Measurements from ENCODE around the gene MFSD2B. TPM values are rescaled to one million over a fixed set of nuclear protein-coding genes. Genes with fewer than 3 reads are reported as not detected.

Gene MFSD2B
- total and polyA plus RNA-seq, 8 donors: 0.12 to 0.61 TPM; not detected in 6

GRCh38 chr2:24046930-24047702, 37.2 kb downstream of the MFSD2B start, which contains the start of gene WDCP:
TSS of gene WDCP (minus strand) at chr2:24047391. CDS start at chr2:24039494, 7,897 bp downstream.
- peak; percentile 95 to 99 for DNase-seq
- TF ChIP-seq EP300 (IDR thresholded peaks at IDR 0.05) (no peak), POLR2AphosphoS5 (IDR thresholded peaks at IDR 0.05) (peak; percentile 41 to 82 (median 77))
- Histone ChIP-seq H3K27me3 (peaks cover 0 to 8% (median 3%) of the 10 kb centered on the region in 3 donors), H3K4me3 (peak within 1 kb of the TSS; percentile 61 to 87 (median 73)), H3K9me3 (peaks cover 0 to 2% (median 0%) of the 10 kb centered on the region in 4 donors), H3K36me3 (no peaks in the 10 kb centered on the region), H3K27ac (peak within 1 kb of the TSS; percentile 70 to 85 (median 76)), H3K4me1 (peaks cover 20 to 56% (median 52%) of the 10 kb centered on the region in 4 donors)
- 0 to 1% (median 0%) methylated on average over 29 to 38 of the region's 38 CpGs for WGBS, 5 donors
- intact Hi-C loops (cut with DNase I; ENCODE audit: low total_unique reads): no loop called here

GRCh38 chr2:24047703-24048033, 37.8 kb downstream of the MFSD2B start:
- peaks cover 0 to 2% (median 0%) of the 10 kb centered on the region in 4 donors for H3K9me3 ChIP-seq
- DNase-seq: no peak
- H3K27me3 ChIP-seq: peaks cover 0 to 8% (median 3%) of the 10 kb centered on the region in 3 donors
- intact Hi-C loops (cut with DNase I; ENCODE audit: low total_unique reads): no loop called here
- WGBS, 5 donors: 38 to 44% (median 41%) methylated on average over 8 of the region's 8 CpGs
- H3K36me3 ChIP-seq: no peaks in the 10 kb centered on the region
- peaks cover 20 to 56% (median 53%) of the 10 kb centered on the region in 4 donors for H3K4me1 ChIP-seq
- no peak for TF ChIP-seq EP300 (IDR thresholded peaks at IDR 0.05)
- no peak for TF ChIP-seq CTCF (IDR thresholded peaks at IDR 0.05)
- no peak for TF ChIP-seq POLR2AphosphoS5 (IDR thresholded peaks at IDR 0.05)
- TF ChIP-seq POLR2A (IDR thresholded peaks at IDR 0.05): no peak
- peak overlapping the region; percentile 12 to 87 (median 68) for H3K4me3 ChIP-seq
- peak overlapping the region in 1 of 5 donors; percentile 84 for H3K27ac ChIP-seq

- 19 to 26% (median 23%) methylated on average over 23 of the region's 23 CpGs for WGBS, 5 donors
- intact Hi-C loops (cut with DNase I; ENCODE audit: low total_unique reads): no loop called here
- peaks cover 0 to 2% (median 0%) of the 10 kb centered on the region in 4 donors for H3K9me3 ChIP-seq
- H3K36me3 ChIP-seq: peaks cover 0 to 1% (median 0%) of the 10 kb centered on the region in 4 donors
- peaks cover 20 to 56% (median 53%) of the 10 kb centered on the region in 4 donors for H3K4me1 ChIP-seq
- DNase-seq: peak in 1 of 2 donors; percentile 15
- H3K4me3 ChIP-seq: peak overlapping the region; percentile 66 to 95 (median 80)
- peak overlapping the region in 4 of 5 donors; percentile 70 to 82 (median 78) for H3K27ac ChIP-seq
- TF ChIP-seq POLR2A (IDR thresholded peaks at IDR 0.05) (no peak), EP300 (IDR thresholded peaks at IDR 0.05) (no peak), CTCF (IDR thresholded peaks at IDR 0.05) (no peak), POLR2AphosphoS5 (IDR thresholded peaks at IDR 0.05) (no peak)
- H3K27me3 ChIP-seq: peaks cover 0 to 8% (median 3%) of the 10 kb centered on the region in 3 donors
Measured at GRCh38 chr2:24048769-24049484, 39.0 kb downstream of the MFSD2B start.

GRCh38 chr2:24049485-24050021, 39.7 kb downstream of the MFSD2B start, which contains the start of gene FKBP1B:
TSS of gene FKBP1B (plus strand) at chr2:24049741. CDS start at chr2:24049850, 109 bp downstream.
- peaks cover 20 to 56% (median 53%) of the 10 kb centered on the region in 4 donors for H3K4me1 ChIP-seq
- 0 to 1% (median 1%) methylated on average over 18 to 52 of the region's 52 CpGs for WGBS, 5 donors

More at GRCh38 chr2:24049485-24050021, 39.7 kb downstream of the MFSD2B start, which contains the start of gene FKBP1B:
- Histone ChIP-seq H3K27ac (peak within 1 kb of the TSS; percentile 70 to 82 (median 79)), H3K9me3 (peaks cover 0 to 2% (median 0%) of the 10 kb centered on the region in 4 donors), H3K27me3 (peaks cover 0 to 8% (median 3%) of the 10 kb centered on the region in 3 donors), H3K36me3 (peaks cover 0 to 7% (median 2%) of the 10 kb centered on the region in 4 donors), H3K4me3 (peak within 1 kb of the TSS; percentile 66 to 95 (median 80))
- no peak for TF ChIP-seq CTCF (IDR thresholded peaks at IDR 0.05)
- peak in 2 of 3 donors; percentile 73 to 78 for TF ChIP-seq POLR2AphosphoS5 (IDR thresholded peaks at IDR 0.05)
- no peak for TF ChIP-seq EP300 (IDR thresholded peaks at IDR 0.05)
- TF ChIP-seq POLR2A (IDR thresholded peaks at IDR 0.05): no peak
- peak; percentile 80 to 90 for DNase-seq
- intact Hi-C loops (cut with DNase I; ENCODE audit: low total_unique reads): no loop called here
